SK-N-SH treated with all-trans-retinoic acid at 6 μM for 48 hours (cell line): ENCODE data around the gene TIA1.
"Not testable (repeated sequence)": the region's sequence is repeated elsewhere in the genome, so short reads cannot be mapped to it uniquely, and the experiment has no call there.

Experiments
- OSR1 ChIP-seq: fragments of 250-450 bp; sonication (Bioruptor Pico); IDR thresholded peaks from 2 replicates; pipeline ENCODE4 v1.8.0; 2022; ENCODE audit warnings: moderate library complexity, mild to moderate bottlenecking, inconsistent platforms
- PATZ1 ChIP-seq: fragments of 250-450 bp; sonication (Bioruptor Pico); IDR thresholded peaks from 2 replicates; pipeline ENCODE4 v1.8.0; 2020; ENCODE audit warnings: mild to moderate bottlenecking, moderate library complexity, borderline replicate concordance
- TCF4 ChIP-seq: fragments of 250-450 bp; sonication (Bioruptor Pico); IDR thresholded peaks from 2 replicates; pipeline ENCODE4 v1.8.0; 2021; ENCODE audit warnings: mild to moderate bottlenecking, moderate library complexity, borderline replicate concordance
- ZFP3 ChIP-seq: fragments of 250-450 bp; sonication (Bioruptor Pico); IDR thresholded peaks from 2 replicates; pipeline ENCODE4 v1.5.0; 2020; ENCODE audit warnings: mild to moderate bottlenecking, moderate library complexity
- TF ChIP-seq, protein P1 (sequence below): fragments of 250-450 bp; sonication (Bioruptor Pico); IDR thresholded peaks from 2 replicates; pipeline ENCODE4 v1.5.0; 2020; ENCODE audit warnings: mild to moderate bottlenecking, moderate library complexity

DNA sequence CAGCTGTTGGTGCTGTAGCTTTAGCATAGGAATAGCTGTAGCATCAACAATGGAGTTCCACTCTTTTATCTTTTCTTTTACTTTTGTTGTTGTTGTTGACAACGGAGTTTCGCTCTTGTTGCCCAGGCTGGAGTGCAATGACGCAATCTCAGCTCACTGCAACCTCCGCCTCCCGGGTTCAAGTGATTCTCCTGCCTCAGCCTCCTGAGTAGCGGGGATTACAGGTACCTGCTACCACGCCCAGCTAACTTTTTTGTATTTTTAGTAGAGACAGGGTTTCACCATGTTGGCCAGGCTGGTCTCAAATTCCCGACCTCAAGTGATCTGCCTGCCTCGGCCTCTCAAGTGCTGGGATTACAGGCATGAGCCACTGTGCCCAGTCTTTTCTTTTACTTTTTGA, 61.3 kb downstream of the TIA1 start:
- TF ChIP-seq, protein P1, sequence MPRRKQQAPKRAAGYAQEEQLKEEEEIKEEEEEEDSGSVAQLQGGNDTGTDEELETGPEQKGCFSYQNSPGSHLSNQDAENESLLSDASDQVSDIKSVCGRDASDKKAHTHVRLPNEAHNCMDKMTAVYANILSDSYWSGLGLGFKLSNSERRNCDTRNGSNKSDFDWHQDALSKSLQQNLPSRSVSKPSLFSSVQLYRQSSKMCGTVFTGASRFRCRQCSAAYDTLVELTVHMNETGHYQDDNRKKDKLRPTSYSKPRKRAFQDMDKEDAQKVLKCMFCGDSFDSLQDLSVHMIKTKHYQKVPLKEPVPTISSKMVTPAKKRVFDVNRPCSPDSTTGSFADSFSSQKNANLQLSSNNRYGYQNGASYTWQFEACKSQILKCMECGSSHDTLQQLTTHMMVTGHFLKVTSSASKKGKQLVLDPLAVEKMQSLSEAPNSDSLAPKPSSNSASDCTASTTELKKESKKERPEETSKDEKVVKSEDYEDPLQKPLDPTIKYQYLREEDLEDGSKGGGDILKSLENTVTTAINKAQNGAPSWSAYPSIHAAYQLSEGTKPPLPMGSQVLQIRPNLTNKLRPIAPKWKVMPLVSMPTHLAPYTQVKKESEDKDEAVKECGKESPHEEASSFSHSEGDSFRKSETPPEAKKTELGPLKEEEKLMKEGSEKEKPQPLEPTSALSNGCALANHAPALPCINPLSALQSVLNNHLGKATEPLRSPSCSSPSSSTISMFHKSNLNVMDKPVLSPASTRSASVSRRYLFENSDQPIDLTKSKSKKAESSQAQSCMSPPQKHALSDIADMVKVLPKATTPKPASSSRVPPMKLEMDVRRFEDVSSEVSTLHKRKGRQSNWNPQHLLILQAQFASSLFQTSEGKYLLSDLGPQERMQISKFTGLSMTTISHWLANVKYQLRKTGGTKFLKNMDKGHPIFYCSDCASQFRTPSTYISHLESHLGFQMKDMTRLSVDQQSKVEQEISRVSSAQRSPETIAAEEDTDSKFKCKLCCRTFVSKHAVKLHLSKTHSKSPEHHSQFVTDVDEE, result not testable (repeated sequence)
- TF ChIP-seq ZFP3, PATZ1, TCF4, OSR1 (CRISPR knock-in tag): not testable (repeated sequence)
